ENCODE measurements around the gene CHN1.
A peak's percentile ranks its signal among the peaks of the same experiment; 100 is the strongest.

CHN1 gene

GRCh38 chr2:175025233-175025632, 20.1 kb upstream of the CHN1 start:
- no peak overlapping the region for H3K27ac ChIP-seq
- no peak for TF ChIP-seq CTCF (conservative IDR thresholded peaks at IDR 0.05)

- TF ChIP-seq CTCF (conservative IDR thresholded peaks at IDR 0.05), result no peak
- no peak overlapping the region for H3K27ac ChIP-seq
These were observed 17.7 kb upstream of the CHN1 start for GRCh38 chr2:175022923-175023322.

- TF ChIP-seq CTCF (conservative IDR thresholded peaks at IDR 0.05), result no peak
- no peak overlapping the region for H3K27ac ChIP-seq
These were observed 14.6 kb upstream of the CHN1 start for GRCh38 chr2:175019566-175020327.

- no peak for TF ChIP-seq CTCF (conservative IDR thresholded peaks at IDR 0.05)
- no peak overlapping the region for H3K27ac ChIP-seq
These were observed 12.6 kb upstream of the CHN1 start for GRCh38 chr2:175017618-175018414.

GRCh38 chr2:175015340-175015739, 10.2 kb upstream of the CHN1 start:
- H3K27ac ChIP-seq, result no peak overlapping the region
- no peak for TF ChIP-seq CTCF (conservative IDR thresholded peaks at IDR 0.05)

- no peak for TF ChIP-seq CTCF (conservative IDR thresholded peaks at IDR 0.05)
These were observed 7.3 kb upstream of the CHN1 start for GRCh38 chr2:175012516-175012915.

GRCh38 chr2:175011505-175011904, 6.3 kb upstream of the CHN1 start:
- no peak for TF ChIP-seq CTCF (conservative IDR thresholded peaks at IDR 0.05)
- H3K27ac ChIP-seq, result peak overlapping the region; percentile 18; the same call in 1 of the 2 replicates

More at GRCh38 chr2:175012516-175012915, 7.3 kb upstream of the CHN1 start:
- H3K27ac ChIP-seq, result no peak overlapping the region

All from VCaP (cell line).